Panc1 (cell line): Measurements from ENCODE around the gene MRPL11. TPM values are rescaled to one million over a fixed set of nuclear protein-coding genes. Genes with fewer than 3 reads are reported as not detected.

ENCODE experiments used
- ATAC-seq: fragments of 200-7000 bp; cut with Tn5 transposase; 2 replicates; pipeline ENCODE4 v1.9.1; 2020; ENCODE audit warnings: mild to moderate bottlenecking, moderate library complexity
- BruUV-seq: library from RNA; stranded (reverse); fragments of 400-500 nt; replicated peaks from 2 replicates; lab custom pipeline; 2021; lab: Mats Ljungman, UMichigan
- CTCF ChIA-PET: fragments of 300-600 bp; sonication (Branson Sonifier 250); formaldehyde crosslinking; loops from one replicate; lab custom pipeline; 2022; ENCODE audit warnings: antibody characterized with exemption; lab: Charles Lee
- POLR2A ChIA-PET: fragments of 300-600 bp; sonication (Branson Sonifier 250); formaldehyde crosslinking; loops from one replicate; lab custom pipeline; 2022; ENCODE audit warnings: antibody characterized with exemption; lab: Charles Lee
- DNase-seq: peaks from one replicate; pipeline ENCODE4 v3.0.0-alpha.2; 2010; ENCODE audit warnings: low read depth, low spot score
- H3K27ac ChIP-seq: 2 replicates; pipeline ENCODE4 v1.5.1; 2011; ENCODE audit warnings: mild to moderate bottlenecking, low read length, inconsistent platforms
- H3K27me3 ChIP-seq: fragments of 200-500 bp; sonication (Bioruptor generic); 2 replicates; pipeline ENCODE4 v1.6.0; 2014; ENCODE audit warnings: low read length, inconsistent platforms; ENCODE audit not compliant: control insufficient read depth, insufficient read depth
- H3K36me3 ChIP-seq: fragments of 200-500 bp; sonication (Bioruptor generic); 2 replicates; pipeline ENCODE4 v1.5.1; 2014; ENCODE audit warnings: inconsistent platforms, mild to moderate bottlenecking, low read length, moderate library complexity; ENCODE audit not compliant: control insufficient read depth, insufficient read depth
- H3K4me1 ChIP-seq: 2 replicates; pipeline ENCODE4 v1.5.1; 2011; ENCODE audit warnings: inconsistent platforms, mild to moderate bottlenecking, low read length, moderate library complexity; ENCODE audit not compliant: control insufficient read depth, insufficient read depth
- H3K4me3 ChIP-seq, 2 experiments: 2 replicates each; pipeline ENCODE4 v1.5.1; 2011 to 2012; ENCODE audit warnings: low read depth in 2 of 2, low read length in 2 of 2, mild to moderate bottlenecking in 2 of 2, inconsistent platforms in 1 of 2, moderate library complexity in 1 of 2
- H3K9me3 ChIP-seq: fragments of 200-500 bp; sonication (Bioruptor generic); 2 replicates; pipeline ENCODE4 v1.5.1; 2014; ENCODE audit warnings: low read depth, mild to moderate bottlenecking, inconsistent platforms, low read length, moderate library complexity; ENCODE audit not compliant: control insufficient read depth, insufficient read depth
- POLR2AphosphoS5 ChIP-seq: IDR thresholded peaks from 2 replicates; pipeline ENCODE4 v1.6.1; 2012; ENCODE audit warnings: mild to moderate bottlenecking, low read depth, low read length, moderate library complexity
- REST ChIP-seq, 2 experiments: IDR thresholded peaks; 2 replicates each; pipeline ENCODE4 v1.6.1; 2011 to 2012; ENCODE audit warnings: low read depth in 2 of 2, control low read depth in 1 of 2, low read length in 1 of 2, mild to moderate bottlenecking in 1 of 2, moderate library complexity in 1 of 2; ENCODE audit not compliant: insufficient read depth in 1 of 2
- SIN3A ChIP-seq: IDR thresholded peaks from 2 replicates; pipeline ENCODE4 v1.6.1; 2012; ENCODE audit warnings: low read depth, mild to moderate bottlenecking, low read length, moderate library complexity, borderline replicate concordance; ENCODE audit not compliant: insufficient read depth
- TCF7L2 ChIP-seq: IDR thresholded peaks from 2 replicates; pipeline ENCODE4 v1.6.1; 2011; ENCODE audit warnings: mild to moderate bottlenecking, low read depth, low read length, inconsistent platforms
- in situ Hi-C: cut with HindIII; loops from 2 replicates; pipeline ENCODE4 v1.10.0; 2016; ENCODE audit warnings: low sequenced_read_pairs, low pct_unique_long_range_greater_than_20kb
- intact Hi-C: fragments of 100-400 bp; cut with micrococcal nuclease; formaldehyde crosslinking; loops from one replicate; pipeline ENCODE4 v1.10.0; 2022; ENCODE audit not compliant: unreplicated experiment
- total RNA-seq: library from RNA; stranded (reverse); gene quantifications from one replicate; pipeline ENCODE4 v1.2.1, GENCODE V29; 2021; ENCODE audit not compliant: unreplicated experiment
- TF ChIP-seq, protein P1 (sequence below): fragments of 450-650 bp; IDR thresholded peaks from 2 replicates; pipeline ENCODE4 v1.5.1; 2017; ENCODE audit warnings: mild to moderate bottlenecking

The MRPL11 gene
- total RNA-seq, 1 experiment from 2014 or later, result 158 TPM

- Histone ChIP-seq H3K9me3 (no peaks in the 10 kb centered on the region), H3K4me1 (no peaks in the 10 kb centered on the region), H3K36me3 (no peaks in the 10 kb centered on the region), H3K27me3 (peaks cover 8% of the 10 kb centered on the region; the same call in 1 of the 2 replicates), H3K27ac (no peak overlapping the region), H3K4me3 (no peak overlapping the region)
- in situ Hi-C loops (no loop called here), intact Hi-C loops (no loop called here)
- DNase-seq (no peak), ATAC-seq (no peak)
- POLR2A ChIA-PET, result interaction anchor here (0.6 kb wide), 1 partner anchor 55 kb away, joined by 7 read pairs; no protein-coding TSS in a partner anchor
- no TSS peak for BruUV-seq
- CTCF ChIA-PET, result no interaction called here
- TF ChIP-seq TCF7L2 (no peak), POLR2AphosphoS5 (no peak), SIN3A (no peak), REST (IDR thresholded peaks at IDR 0.05; ENCODE audit: insufficient read depth in 1 of 2, low read depth in 2 of 2, low read length in 1 of 2) (no peak)
- TF ChIP-seq, protein P1, sequence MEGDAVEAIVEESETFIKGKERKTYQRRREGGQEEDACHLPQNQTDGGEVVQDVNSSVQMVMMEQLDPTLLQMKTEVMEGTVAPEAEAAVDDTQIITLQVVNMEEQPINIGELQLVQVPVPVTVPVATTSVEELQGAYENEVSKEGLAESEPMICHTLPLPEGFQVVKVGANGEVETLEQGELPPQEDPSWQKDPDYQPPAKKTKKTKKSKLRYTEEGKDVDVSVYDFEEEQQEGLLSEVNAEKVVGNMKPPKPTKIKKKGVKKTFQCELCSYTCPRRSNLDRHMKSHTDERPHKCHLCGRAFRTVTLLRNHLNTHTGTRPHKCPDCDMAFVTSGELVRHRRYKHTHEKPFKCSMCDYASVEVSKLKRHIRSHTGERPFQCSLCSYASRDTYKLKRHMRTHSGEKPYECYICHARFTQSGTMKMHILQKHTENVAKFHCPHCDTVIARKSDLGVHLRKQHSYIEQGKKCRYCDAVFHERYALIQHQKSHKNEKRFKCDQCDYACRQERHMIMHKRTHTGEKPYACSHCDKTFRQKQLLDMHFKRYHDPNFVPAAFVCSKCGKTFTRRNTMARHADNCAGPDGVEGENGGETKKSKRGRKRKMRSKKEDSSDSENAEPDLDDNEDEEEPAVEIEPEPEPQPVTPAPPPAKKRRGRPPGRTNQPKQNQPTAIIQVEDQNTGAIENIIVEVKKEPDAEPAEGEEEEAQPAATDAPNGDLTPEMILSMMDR, result no peak
Measured at GRCh38 chr11:66426314-66426713, 12.3 kb downstream of the MRPL11 start.

DNA sequence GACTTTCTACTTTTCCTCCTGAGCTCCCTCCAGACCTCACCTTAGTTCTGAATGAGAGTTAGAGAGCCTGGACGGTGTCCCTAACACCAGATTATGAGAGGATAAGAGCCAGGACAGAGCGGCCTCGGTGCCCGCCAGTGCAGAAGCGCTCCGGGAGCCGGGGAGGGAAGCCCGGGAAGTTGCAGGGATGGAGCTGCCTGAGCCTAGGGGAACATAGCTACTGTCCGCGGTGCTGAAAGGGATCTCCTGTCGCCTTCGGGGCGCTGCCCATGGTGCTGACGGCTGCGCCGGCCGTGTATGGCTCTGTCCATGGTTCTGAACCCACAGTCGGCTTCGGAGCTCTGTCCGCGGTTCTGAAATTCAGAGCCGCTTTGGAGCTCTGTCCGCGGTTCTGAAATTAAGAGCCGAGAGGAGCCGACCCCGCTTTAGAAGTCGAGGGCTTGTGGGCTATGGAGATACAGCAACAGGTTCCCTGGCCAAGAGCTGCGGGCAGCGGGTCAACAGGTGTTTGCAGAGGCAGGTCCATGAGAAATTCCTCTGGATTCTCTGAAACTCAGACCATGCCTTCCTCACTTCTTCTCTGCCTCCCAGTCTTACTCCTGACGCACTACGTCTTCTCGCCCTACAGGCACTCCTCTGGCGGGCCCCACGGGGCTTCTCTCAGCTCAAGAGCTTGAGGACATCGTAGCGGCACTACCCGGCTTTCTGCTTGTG, 17.0 kb downstream of the MRPL11 start:
- DNase-seq (no peak), ATAC-seq (peak; percentile 52; the same call in 1 of the 2 replicates)
- Histone ChIP-seq H3K27ac (no peak overlapping the region), H3K27me3 (peaks cover 22% of the 10 kb centered on the region), H3K36me3 (no peaks in the 10 kb centered on the region), H3K4me3 (no peak overlapping the region), H3K9me3 (no peaks in the 10 kb centered on the region), H3K4me1 (0 out of 2 replicates have a peak, but pooled peaks cover 4% of the 10 kb centered on the region)
- in situ Hi-C loops, result no loop called here
- ChIA-PET CTCF (interaction anchor here (0.9 to 2.4 kb wide), 4 partner anchors 11 to 257 kb away, joined by 3 to 11 read pairs (median 4); no protein-coding TSS in a partner anchor), POLR2A (no interaction called here)
- intact Hi-C loops, result no loop called here
- no peak for TF ChIP-seq TCF7L2
- peak; percentile 87 for TF ChIP-seq POLR2AphosphoS5
- TF ChIP-seq, protein P1, result no peak
- peak; percentile 100 for TF ChIP-seq SIN3A
- peak; percentile 100 for TF ChIP-seq REST (IDR thresholded peaks at IDR 0.05; ENCODE audit: insufficient read depth in 1 of 2, low read depth in 2 of 2, low read length in 1 of 2)
- BruUV-seq, result no TSS peak
